HG02981 (cell line): ENCODE results near the gene PRPH.

Experiments
- ATAC-seq: cut with Tn5 transposase; IDR thresholded peaks from one replicate; pipeline ENCODE4 v1.9.1; 2021; ENCODE audit warnings: mild to moderate bottlenecking, moderate library complexity; ENCODE audit not compliant: unreplicated experiment

Gene PRPH

GRCh38 chr12:49344486-49345050 lies 49.6 kb downstream of the PRPH start:
- no peak for ATAC-seq

DNA sequence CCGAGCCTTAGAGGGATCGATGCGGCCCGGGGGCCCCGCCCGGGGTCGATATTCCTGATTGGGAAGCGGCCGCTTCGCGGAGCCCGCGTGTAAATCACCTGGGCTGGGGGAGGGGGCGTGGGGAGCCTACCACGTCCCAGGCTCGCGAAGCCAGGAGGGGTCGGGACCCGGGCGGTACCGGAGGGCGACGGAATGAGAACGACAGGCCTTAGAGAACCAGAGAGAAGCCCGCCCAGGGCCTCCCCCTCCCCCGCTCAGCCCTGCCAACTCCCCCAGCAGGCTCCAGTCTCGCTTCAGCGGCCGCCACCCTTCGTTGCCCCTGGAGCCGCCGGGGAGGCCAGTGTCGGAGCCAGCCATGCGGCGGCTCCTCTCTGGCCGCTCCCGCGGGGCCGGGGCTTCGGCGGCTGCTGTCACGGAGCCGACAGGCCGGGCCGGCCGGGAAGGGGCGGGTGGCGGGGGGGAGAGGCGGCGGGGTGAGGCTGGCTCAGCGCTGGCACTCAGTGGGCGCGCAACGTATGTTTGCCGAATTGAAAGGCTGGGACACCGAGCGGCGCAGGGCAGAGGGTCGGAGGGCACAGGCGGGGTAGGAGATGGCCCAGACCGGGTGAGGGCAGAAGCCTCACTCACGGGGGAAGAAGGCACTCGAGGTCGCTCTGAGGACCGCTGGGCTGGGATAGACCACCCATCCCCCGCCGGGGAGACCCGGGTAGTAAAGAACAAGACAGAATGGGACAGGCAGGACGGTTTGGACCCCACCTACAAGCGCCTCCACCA lies 50.3 kb downstream of the PRPH start:
- ATAC-seq: no peak

GRCh38 chr12:49345825-49346658 lies 51.1 kb downstream of the PRPH start:
- ATAC-seq: no peak

- ATAC-seq: no peak
Observed at GRCh38 chr12:49346659-49347310, 51.8 kb downstream of the PRPH start, which contains the start of gene DNAJC22. DNAJC22 (plus strand) TSS chr12:49346888; CDS start chr12:49348873, 1,985 bp downstream.

DNA sequence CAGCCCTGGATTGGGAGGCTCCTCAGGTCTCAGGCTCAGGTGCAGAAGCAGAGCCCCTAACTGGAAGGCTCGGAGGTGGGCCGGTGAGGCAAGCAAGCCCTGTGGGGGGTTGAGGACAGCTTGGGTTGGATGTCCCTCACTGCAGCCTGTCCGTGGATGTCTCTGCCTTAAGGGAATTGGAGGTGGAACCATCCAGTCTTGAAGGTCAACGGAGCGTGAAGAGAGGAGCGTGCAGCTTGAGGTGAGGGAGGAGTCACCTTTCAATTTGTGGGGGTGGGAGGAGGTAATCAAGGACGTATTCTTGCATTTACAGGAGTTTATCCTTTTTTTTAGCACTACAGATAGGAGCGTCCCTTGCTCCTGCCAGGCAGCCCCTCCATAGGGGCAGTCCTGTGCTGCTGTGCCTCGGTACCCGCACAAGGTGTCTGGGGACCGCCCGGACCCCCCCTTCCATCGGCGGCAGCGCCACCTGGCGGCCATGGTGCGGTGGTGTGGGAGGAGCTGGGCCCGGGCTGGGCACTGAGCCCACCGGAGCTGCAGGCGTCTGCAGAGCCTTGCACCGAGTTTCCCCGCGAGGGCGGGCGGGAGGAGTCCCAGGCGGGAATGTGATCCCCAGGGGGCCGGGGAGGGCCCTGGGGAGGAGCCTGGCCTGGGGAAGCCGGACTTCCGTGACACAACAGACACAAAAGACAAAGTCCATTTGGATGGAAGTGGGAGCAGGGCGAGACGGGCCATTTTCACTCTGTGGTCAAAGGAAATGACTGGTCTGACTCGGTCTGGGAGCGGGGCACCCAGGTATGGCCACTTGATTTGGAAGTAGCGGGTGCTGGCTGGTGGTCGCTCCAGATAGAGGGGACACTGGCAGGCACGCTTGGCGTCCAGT lies 52.6 kb downstream of the PRPH start:
- peak; percentile 52 for ATAC-seq
